Brain microvascular endothelial cell (primary cell): ENCODE data around the gene COX6A1.
"Not testable (repeated sequence)": the region's sequence is repeated elsewhere in the genome, so short reads cannot be mapped to it uniquely, and the experiment has no call there.

Source experiments
- DNase-seq: peaks from one replicate; pipeline ENCODE4 v3.0.0-alpha.2; 2020
- H3K27ac ChIP-seq: fragments of 250-450 bp; sonication (Bioruptor Pico); 2 replicates; pipeline ENCODE4 v1.5.1; 2020; ENCODE audit warnings: mild to moderate bottlenecking, moderate library complexity
- H3K27me3 ChIP-seq: fragments of 250-450 bp; sonication (Bioruptor Pico); replicated peaks from 2 replicates; pipeline ENCODE4 v1.5.1; 2020; ENCODE audit warnings: mild to moderate bottlenecking
- H3K36me3 ChIP-seq: fragments of 250-450 bp; sonication (Bioruptor Pico); replicated peaks from 2 replicates; pipeline ENCODE4 v1.5.1; 2020; ENCODE audit warnings: mild to moderate bottlenecking
- H3K4me3 ChIP-seq: 2 replicates; pipeline ENCODE4 v1.5.1; 2011; ENCODE audit warnings: low read depth, mild to moderate bottlenecking, control low read depth, low read length, moderate library complexity
- CTCF ChIP-seq: IDR thresholded peaks from 2 replicates; pipeline ENCODE4 v1.5.1; 2011; ENCODE audit warnings: low read depth, mild to moderate bottlenecking, moderate library complexity, low read length, control low read depth, inconsistent platforms; ENCODE audit errors: missing control alignments
- in situ Hi-C: cut with HindIII; loops from 2 replicates; pipeline ENCODE4 v1.10.0; 2017; ENCODE audit warnings: low sequenced_read_pairs, low pct_ligation_motif_present

COX6A1 gene

DNA sequence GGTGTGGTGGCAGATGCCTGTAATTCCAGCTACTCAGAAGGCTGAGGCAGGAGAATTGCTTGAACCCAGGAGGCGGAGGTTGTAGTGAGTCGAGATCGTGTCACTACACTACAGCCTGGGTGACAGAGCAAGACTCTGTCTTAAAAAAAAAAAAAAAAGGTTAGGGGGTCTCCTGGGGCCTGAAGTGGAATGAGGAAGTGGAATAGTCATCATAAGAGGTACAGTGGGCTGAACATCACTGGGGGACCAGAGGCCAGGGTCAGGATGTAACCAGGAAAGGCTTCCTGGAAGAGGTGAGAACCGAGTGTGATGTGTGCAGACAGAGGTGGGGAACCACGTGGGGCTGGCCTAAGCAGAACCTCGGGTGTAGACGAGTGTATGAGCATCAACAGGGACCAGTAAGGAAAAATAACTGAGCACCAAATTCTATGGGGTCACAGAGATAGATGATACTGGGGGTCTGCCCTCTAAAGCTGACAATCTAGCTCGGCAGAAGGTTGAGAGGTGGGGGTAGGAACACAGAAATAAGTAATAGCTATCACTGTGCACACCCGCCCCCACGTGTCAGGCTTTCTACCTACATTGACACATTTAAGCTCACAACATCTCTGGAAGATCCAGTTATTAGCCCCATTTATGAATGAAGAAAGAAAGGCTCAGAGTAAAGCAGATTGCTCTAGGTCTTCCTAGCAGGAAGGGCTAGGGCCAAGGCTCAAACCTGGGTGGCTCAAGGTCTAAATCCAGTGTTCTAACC, 5.0 kb upstream of the COX6A1 start:
- Histone ChIP-seq H3K4me3 (no peak overlapping the region), H3K36me3 (no peaks in the 10 kb centered on the region), H3K27me3 (no peaks in the 10 kb centered on the region), H3K27ac (no peak overlapping the region)
- in situ Hi-C loops = no loop called here
- DNase-seq = no peak
- no peak for TF ChIP-seq CTCF

GRCh38 chr12:120438495-120439198, 734 bp downstream of the COX6A1 start:
- Histone ChIP-seq H3K27ac (no peak overlapping the region), H3K27me3 (no peaks in the 10 kb centered on the region)
- TF ChIP-seq CTCF = no peak

GRCh38 chr12:120439646-120440247, 1.8 kb downstream of the COX6A1 start:
- no peak overlapping the region for H3K4me3 ChIP-seq
- in situ Hi-C loops = no loop called here
- TF ChIP-seq CTCF = peak; percentile 71
- no peak overlapping the region for H3K27ac ChIP-seq
- peaks cover 19% of the 10 kb centered on the region for H3K36me3 ChIP-seq
- H3K27me3 ChIP-seq = no peaks in the 10 kb centered on the region
- peak; percentile 53 for DNase-seq

More at GRCh38 chr12:120438495-120439198, 734 bp downstream of the COX6A1 start:
- in situ Hi-C loops = no loop called here
- Histone ChIP-seq H3K4me3 (peak overlapping the region; percentile 92), H3K36me3 (peaks cover 14% of the 10 kb centered on the region)
- DNase-seq = no peak

GRCh38 chr12:120444676-120445075, 6.8 kb downstream of the COX6A1 start:
- TF ChIP-seq CTCF = no peak
- H3K4me3 ChIP-seq = no peak overlapping the region
- in situ Hi-C loops = no loop called here

GRCh38 chr12:120445911-120446843, 8.3 kb downstream of the COX6A1 start, which contains the start of the genes GATC and TRIAP1:
TSS of gene GATC (plus strand) at chr12:120446444. CDS start at chr12:120446481, 37 bp downstream.
TSS of gene TRIAP1 (minus strand) at chr12:120446384. CDS start at chr12:120446372, 12 bp downstream.
- Histone ChIP-seq H3K4me3 (peak within 1 kb of the TSS; percentile 99), H3K27ac (peak within 1 kb of the TSS; percentile 72), H3K27me3 (no peaks in the 10 kb centered on the region), H3K36me3 (peaks cover 16% of the 10 kb centered on the region)
- in situ Hi-C loops = no loop called here
- DNase-seq = peak; percentile 68
- TF ChIP-seq CTCF = no peak

More at GRCh38 chr12:120444676-120445075, 6.8 kb downstream of the COX6A1 start:
- no peaks in the 10 kb centered on the region for H3K27me3 ChIP-seq
- peaks cover 17% of the 10 kb centered on the region for H3K36me3 ChIP-seq
- no peak for DNase-seq
- no peak overlapping the region for H3K27ac ChIP-seq

GRCh38 chr12:120446844-120447178, 8.9 kb downstream of the COX6A1 start:
- in situ Hi-C loops, DNase-seq, H3K27me3 ChIP-seq: not testable (repeated sequence)
- H3K4me3 ChIP-seq = peak overlapping the region; percentile 99
- peak overlapping the region; percentile 72 for H3K27ac ChIP-seq
- H3K36me3 ChIP-seq = peaks cover 16% of the 10 kb centered on the region
